HG03558 (cell line): ENCODE results near the gene SORD.
"Not testable (repeated sequence)": the region's sequence is repeated elsewhere in the genome, so short reads cannot be mapped to it uniquely, and the experiment has no call there.

Experiments used
- ATAC-seq: cut with Tn5 transposase; IDR thresholded peaks from one replicate; pipeline ENCODE4 v1.9.1; 2021; ENCODE audit warnings: moderate number of reproducible peaks; ENCODE audit not compliant: unreplicated experiment; ENCODE audit errors: extremely low read depth

The SORD gene

GRCh38 chr15:45052676-45053075 is 29.7 kb downstream of the SORD start:
- ATAC-seq, result not testable (repeated sequence)

- ATAC-seq, result not testable (repeated sequence)
These were observed 36.0 kb downstream of the SORD start for GRCh38 chr15:45058690-45059675.

GRCh38 chr15:45062301-45062700 is 39.3 kb downstream of the SORD start:
- ATAC-seq, result not testable (repeated sequence)

GRCh38 chr15:45064386-45064785 is 41.4 kb downstream of the SORD start:
- ATAC-seq, result no peak

- not testable (repeated sequence) for ATAC-seq
These were observed 47.0 kb downstream of the SORD start for GRCh38 chr15:45069942-45070360.

GRCh38 chr15:45073602-45074001 is 50.6 kb downstream of the SORD start:
- ATAC-seq, result not testable (repeated sequence)

GRCh38 chr15:45075440-45076320 is 52.7 kb downstream of the SORD start:
- ATAC-seq, result not testable (repeated sequence)

- ATAC-seq, result not testable (repeated sequence)
These were observed 54.4 kb downstream of the SORD start for GRCh38 chr15:45077391-45077790.

GRCh38 chr15:45079201-45079600 is 56.2 kb downstream of the SORD start:
- not testable (repeated sequence) for ATAC-seq

GRCh38 chr15:45079628-45080246 is 56.7 kb downstream of the SORD start:
- ATAC-seq, result not testable (repeated sequence)

GRCh38 chr15:45080593-45080992 is 57.6 kb downstream of the SORD start:
- not testable (repeated sequence) for ATAC-seq

GRCh38 chr15:45082412-45082811 is 59.4 kb downstream of the SORD start:
- not testable (repeated sequence) for ATAC-seq

GRCh38 chr15:45083223-45083622 is 60.2 kb downstream of the SORD start:
- ATAC-seq, result no peak

GRCh38 chr15:45084163-45084562 is 61.2 kb downstream of the SORD start:
- ATAC-seq, result no peak

- no peak for ATAC-seq
These were observed 64.5 kb downstream of the SORD start for GRCh38 chr15:45087513-45087912.

- ATAC-seq, result no peak
These were observed 66.1 kb downstream of the SORD start for GRCh38 chr15:45088801-45089711.

GRCh38 chr15:45089712-45090373 is 66.8 kb downstream of the SORD start:
- ATAC-seq, result no peak

GRCh38 chr15:45091161-45091560 is 68.2 kb downstream of the SORD start:
- ATAC-seq, result no peak

GRCh38 chr15:45091576-45091975 is 68.6 kb downstream of the SORD start:
- no peak for ATAC-seq
